SK-N-SH (cell line): ENCODE measurements around the gene SCO2. TPM values are rescaled to one million over a fixed set of nuclear protein-coding genes. Genes with fewer than 3 reads are reported as not detected.

Experiments used
- CTCF ChIA-PET: fragments of 300-600, 350-600 bp; formaldehyde crosslinking; extraction: SDS; loops from one replicate; lab custom pipeline; 2021; lab: Yijun Ruan, JAX
- POLR2A ChIA-PET: fragments of 350-600 bp; sonication (Branson Sonifier 250); formaldehyde crosslinking; extraction: SDS; loops from one replicate; lab custom pipeline; 2020; ENCODE audit warnings: antibody characterized with exemption, inconsistent platforms; lab: Yijun Ruan, JAX
- DNase-seq: peaks from one replicate; pipeline ENCODE4 v3.0.0; 2012
- H2AFZ ChIP-seq: fragments of 200-600 bp; sonication (generic); 2 replicates; pipeline ENCODE4 v1.8.1; 2016; ENCODE audit warnings: antibody characterized with exemption, mild to moderate bottlenecking, low read depth
- H3F3A ChIP-seq: fragments of 200-600 bp; sonication (generic); replicated peaks from 2 replicates; pipeline ENCODE3; 2016; ENCODE audit warnings: antibody characterized with exemption, mild to moderate bottlenecking; ENCODE audit not compliant: insufficient read depth
- H3K27ac ChIP-seq, 2 experiments: fragments of 200-500 bp in 1 of 2; fragments of 200-600 bp in 1 of 2; sonication (Bioruptor generic) in 1 of 2; sonication (generic), shearing (Covaris generic) in 1 of 2; 2 replicates each; pipeline versions ENCODE4 v1.5.1 to v1.6.1; 2014 to 2016; ENCODE audit warnings: low read depth in 2 of 2, inconsistent platforms in 1 of 2, low read length in 1 of 2, mild to moderate bottlenecking in 1 of 2, mixed read lengths in 1 of 2
- H3K27me3 ChIP-seq: fragments of 200-600 bp; sonication (generic), shearing (Covaris generic); 2 replicates; pipeline ENCODE4 v1.6.1; 2016; ENCODE audit warnings: mixed run types; ENCODE audit not compliant: insufficient read depth
- H3K36me3 ChIP-seq, 2 experiments: fragments of 200-500 bp in 1 of 2; fragments of 200-600 bp in 1 of 2; sonication (Bioruptor generic) in 1 of 2; sonication (generic) in 1 of 2; replicated peaks in 1 of 2; 2 replicates each; pipeline versions ENCODE3 to v1.5.1; 2014 to 2016; ENCODE audit warnings: low read length in 1 of 2, mild to moderate bottlenecking in 1 of 2; ENCODE audit not compliant: insufficient read depth in 2 of 2, control insufficient read depth in 1 of 2
- H3K4me1 ChIP-seq, 2 experiments: fragments of 200-500 bp in 1 of 2; fragments of 200-600 bp in 1 of 2; sonication (Bioruptor generic) in 1 of 2; sonication (generic), shearing (Covaris generic) in 1 of 2; 2 replicates each; pipeline versions ENCODE4 v1.5.1 to v1.6.1; 2014 to 2016; ENCODE audit warnings: low read depth in 1 of 2, low read length in 1 of 2, mixed run types in 1 of 2; ENCODE audit not compliant: insufficient read depth in 2 of 2, control insufficient read depth in 1 of 2
- H3K4me2 ChIP-seq: fragments of 200-600 bp; sonication (generic), shearing (Covaris generic); 2 replicates; pipeline ENCODE4 v1.6.1; 2017; ENCODE audit warnings: mixed run types
- H3K4me3 ChIP-seq, 2 experiments: fragments of 200-500 bp in 1 of 2; fragments of 200-600 bp in 1 of 2; sonication (Bioruptor generic) in 1 of 2; sonication (generic), shearing (Covaris generic) in 1 of 2; 2 replicates each; pipeline versions ENCODE4 v1.5.1 to v1.8.1; 2014 to 2016; ENCODE audit warnings: low read depth in 2 of 2, inconsistent platforms in 1 of 2, low read length in 1 of 2, mild to moderate bottlenecking in 1 of 2, mixed read lengths in 1 of 2, moderate library complexity in 1 of 2
- H3K79me2 ChIP-seq: fragments of 200-600 bp; sonication (generic); 2 replicates; pipeline ENCODE4 v1.8.1; 2017; ENCODE audit warnings: mild to moderate bottlenecking; ENCODE audit not compliant: insufficient read depth
- H3K9ac ChIP-seq: fragments of 200-600 bp; sonication (generic); 2 replicates; pipeline ENCODE4 v1.6.1; 2017; ENCODE audit warnings: mixed run types
- H3K9me2 ChIP-seq: fragments of 200-600 bp; sonication (generic); 2 replicates; pipeline ENCODE4 v1.6.1; 2017; ENCODE audit warnings: mixed run types
- H3K9me3 ChIP-seq: fragments of 200-600 bp; sonication (generic); 2 replicates; pipeline ENCODE4 v1.6.1; 2017; ENCODE audit warnings: mixed run types, mild to moderate bottlenecking, moderate library complexity
- H4K20me1 ChIP-seq: fragments of 200-600 bp; sonication (generic); 2 replicates; pipeline ENCODE4 v1.6.1; 2017; ENCODE audit warnings: mild to moderate bottlenecking, mixed run types; ENCODE audit not compliant: insufficient read depth
- CTCF ChIP-seq: fragments of 200-600 bp; sonication (generic); IDR thresholded peaks from 2 replicates; pipeline ENCODE4 v1.6.1; 2017; ENCODE audit warnings: antibody characterized with exemption, mild to moderate bottlenecking, moderate library complexity
- EP300 ChIP-seq, 2 experiments: IDR thresholded peaks; 2 replicates each; pipeline versions ENCODE4 v1.4.0 to v1.6.1; 2012; ENCODE audit warnings: borderline replicate concordance in 1 of 2, low read depth in 1 of 2, low read length in 1 of 2
- FOXM1 ChIP-seq: IDR thresholded peaks from 2 replicates; pipeline ENCODE4 v1.4.0; 2012; ENCODE audit warnings: low read depth, mild to moderate bottlenecking
- JUND ChIP-seq: IDR thresholded peaks from 2 replicates; pipeline ENCODE4 v1.4.0; 2012
- MAX ChIP-seq: IDR thresholded peaks from 2 replicates; pipeline ENCODE4 v1.4.0; 2012; ENCODE audit warnings: low read depth
- NRF1 ChIP-seq: IDR thresholded peaks from 2 replicates; pipeline ENCODE4 v1.6.1; 2012; ENCODE audit warnings: low read depth, mild to moderate bottlenecking, low read length
- PBX3 ChIP-seq: IDR thresholded peaks from 2 replicates; pipeline ENCODE4; 2012
- POLR2AphosphoS5 ChIP-seq: IDR thresholded peaks from 2 replicates; pipeline ENCODE4 v1.6.1; 2012; ENCODE audit warnings: low read depth, low read length
- RCOR1 ChIP-seq: fragments of 150-350 bp; IDR thresholded peaks from 2 replicates; pipeline ENCODE4 v1.6.1; 2017; ENCODE audit warnings: antibody characterized with exemption, low read length
- REST ChIP-seq: IDR thresholded peaks from 2 replicates; pipeline ENCODE4 v1.6.1; 2012; ENCODE audit warnings: mild to moderate bottlenecking, low read depth, low read length, moderate library complexity
- TCF12 ChIP-seq: IDR thresholded peaks from 2 replicates; pipeline ENCODE4 v1.4.0; 2012
- USF2 ChIP-seq: fragments of 150-350 bp; IDR thresholded peaks from 2 replicates; pipeline ENCODE4 v1.6.1; 2017; ENCODE audit warnings: antibody characterized with exemption, low read length, low read depth, borderline replicate concordance
- WGBS: methylation state at CpG from one replicate; pipeline ENCODE4 v1.1.6; 2017; ENCODE audit warnings: low lambda C conversion rate; 5-methylcytosine and 5-hydroxymethylcytosine counted together
- polyA plus RNA-seq, 3 experiments: library from polyadenylated mRNA; depleted of rRNA; stranded (reverse); fragments of >200 nt; gene quantifications; 2 replicates each; pipeline ENCODE4 v1.2.3, GENCODE V29; 2012

SCO2 gene
- polyA plus RNA-seq, 1 of the 3 experiments (the other 2 are of a cell fraction): 4.0 TPM

DNA sequence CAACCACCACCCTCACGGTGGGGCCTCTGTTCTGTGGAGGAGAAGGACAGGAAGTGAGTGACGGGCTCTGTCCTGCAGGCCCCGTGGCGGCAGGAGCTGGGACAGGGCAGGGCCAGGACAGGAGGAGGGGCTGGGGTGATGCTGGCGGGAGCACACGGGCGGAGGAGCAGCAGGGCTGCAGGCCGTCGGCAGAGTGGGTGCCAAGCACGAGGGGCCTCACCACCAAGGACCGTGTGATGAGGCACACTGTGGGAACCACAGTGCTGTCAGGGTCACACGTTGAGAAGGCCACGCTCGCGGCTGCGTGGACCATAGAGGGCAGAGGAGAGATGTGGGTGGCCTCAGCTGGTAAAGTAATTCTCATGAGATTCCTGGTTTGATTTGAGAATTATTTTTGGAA lies 8.5 kb downstream of the SCO2 start:
- peaks cover 49% of the 10 kb centered on the region for H3K79me2 ChIP-seq
- no peaks in the 10 kb centered on the region for H3F3A ChIP-seq
- no peaks in the 10 kb centered on the region for H3K27me3 ChIP-seq
- 89% methylated on average over 16 of the region's 16 CpGs for WGBS
- no peaks in the 10 kb centered on the region for H3K9me2 ChIP-seq
- TF ChIP-seq JUND: no peak
- TF ChIP-seq POLR2AphosphoS5: no peak
- no peak for TF ChIP-seq REST
- TF ChIP-seq NRF1: no peak
- no peak for TF ChIP-seq RCOR1
- TF ChIP-seq PBX3: no peak
- TF ChIP-seq USF2: no peak
- no peak for TF ChIP-seq FOXM1
- no peak for TF ChIP-seq CTCF
- TF ChIP-seq MAX: no peak
- TF ChIP-seq TCF12: no peak
- no peak for TF ChIP-seq EP300 (IDR thresholded peaks at IDR 0.05; ENCODE audit: borderline replicate concordance in 1 of 2, low read depth in 1 of 2, low read length in 1 of 2)
- DNase-seq: no peak
- ChIA-PET POLR2A (interaction anchor here (1.6 kb wide), 1 partner anchor 8 kb away, joined by 6 read pairs; no protein-coding TSS in a partner anchor), CTCF (interaction anchor here (1.1 to 3.4 kb wide), 2 partner anchors 9 to 61 kb away, joined by 3 to 18 read pairs; partner anchors contain the start of genes CPT1B and SCO2)
- no peaks in the 10 kb centered on the region for H3K4me1 ChIP-seq
- no peaks in the 10 kb centered on the region for H3K9me3 ChIP-seq
- H2AFZ ChIP-seq: no peak overlapping the region
- 0 out of 2 replicates have a peak, but pooled peaks cover 4% of the 10 kb centered on the region for H4K20me1 ChIP-seq
- peaks cover 7 to 33% of the 10 kb centered on the region in 2 experiments for H3K36me3 ChIP-seq
- H3K4me3 ChIP-seq: no peak overlapping the region
- H3K9ac ChIP-seq: no peak overlapping the region
- H3K4me2 ChIP-seq: no peak overlapping the region
- no peak overlapping the region for H3K27ac ChIP-seq
